GM18909 (cell line): Measurements from ENCODE around the gene IGLON5.
A peak's percentile ranks its signal among the peaks of the same experiment; 100 is the strongest.

Experiments
- ATAC-seq: cut with Tn5 transposase; IDR thresholded peaks from one replicate; pipeline ENCODE4 v1.9.1; 2021; ENCODE audit warnings: mild to moderate bottlenecking; ENCODE audit not compliant: unreplicated experiment, poor library complexity

IGLON5 gene

DNA sequence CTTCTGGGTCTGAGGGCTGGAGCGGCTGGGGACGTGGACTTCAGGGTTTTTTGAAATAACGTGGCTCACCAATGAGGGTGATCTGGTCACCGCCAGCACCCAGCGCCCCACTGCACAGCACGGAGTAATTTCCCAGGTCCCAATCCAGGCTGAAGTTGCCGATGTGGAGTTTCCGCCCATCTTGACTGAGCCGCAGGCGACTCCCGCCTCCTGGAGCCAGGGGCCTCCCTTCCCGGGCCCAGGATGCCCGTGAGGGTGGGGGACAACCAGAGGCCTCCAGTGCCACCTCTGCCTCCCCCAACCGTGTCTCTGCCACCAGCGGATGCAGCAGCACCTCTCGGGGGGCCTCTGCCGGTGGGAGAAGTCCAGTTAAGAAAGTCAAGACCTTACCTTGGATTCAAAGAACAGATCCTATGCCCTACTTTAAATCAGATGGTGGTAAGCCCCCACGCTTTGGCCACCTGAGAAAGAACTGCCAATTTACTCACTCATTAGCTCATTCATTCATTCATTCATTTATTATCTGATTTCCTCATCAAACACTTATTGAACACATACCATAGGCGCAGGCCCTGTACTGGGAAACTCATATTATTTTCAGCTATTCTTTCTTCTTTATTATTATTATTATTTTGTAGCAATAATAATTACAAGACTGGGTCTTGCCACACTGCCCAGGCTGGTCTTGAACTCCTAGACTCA, 26.6 kb downstream of the IGLON5 start:
- ATAC-seq, result no peak

DNA sequence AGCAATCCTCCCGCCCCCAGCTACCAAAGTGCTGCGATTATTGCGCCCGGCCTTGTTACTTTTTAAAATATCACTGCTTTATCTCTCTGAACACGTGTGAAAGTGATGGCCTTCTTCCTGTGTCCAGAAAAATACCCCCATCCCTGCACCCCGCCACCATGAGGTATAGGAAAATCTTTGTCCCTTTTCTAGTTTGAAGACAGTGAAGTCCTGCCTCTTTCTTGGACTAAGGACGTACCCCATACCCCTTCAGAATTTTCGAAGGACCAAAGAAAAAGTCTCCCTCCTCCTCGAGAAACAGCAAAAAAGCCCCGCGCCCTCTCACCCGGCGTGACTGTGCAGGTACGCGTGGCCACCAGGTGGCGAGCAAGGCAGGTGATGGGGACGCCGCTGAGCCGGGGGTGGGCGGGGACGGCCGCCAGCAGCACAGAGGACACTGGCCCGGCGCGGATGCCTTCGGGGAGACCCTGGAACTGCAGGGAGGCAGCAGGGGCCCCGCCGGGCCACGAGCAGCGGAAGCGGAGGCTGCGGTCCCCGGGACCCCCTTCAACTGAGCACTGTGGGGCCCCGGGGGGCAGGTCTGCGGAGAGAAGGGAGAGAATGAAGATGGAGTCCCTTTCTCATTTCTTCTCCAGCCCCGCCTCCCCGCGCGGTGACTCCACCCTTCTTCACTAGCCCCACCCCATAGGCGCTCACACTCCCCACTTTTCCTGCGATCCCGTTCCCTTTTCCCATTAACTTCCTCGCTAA, 27.3 kb downstream of the IGLON5 start:
- peak; percentile 63 for ATAC-seq

DNA sequence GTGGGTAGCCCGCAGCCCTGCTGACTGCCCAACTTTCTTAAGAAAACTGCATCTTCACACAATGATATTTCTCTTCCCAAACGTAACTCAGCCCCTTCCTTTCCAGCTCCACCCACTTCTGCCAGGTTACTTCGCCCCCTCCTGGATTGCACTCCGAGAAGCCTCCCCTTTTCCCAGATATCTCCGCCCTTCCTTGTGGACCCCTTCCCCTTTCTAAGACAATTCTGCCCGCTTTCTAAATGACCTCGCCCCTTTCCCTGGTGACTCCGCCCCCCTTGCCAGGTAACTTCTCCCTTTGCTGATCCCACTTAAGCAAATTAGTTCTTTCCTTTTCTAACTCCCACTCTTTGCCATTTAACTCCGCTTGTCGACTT, 27.9 kb downstream of the IGLON5 start:
- no peak for ATAC-seq

DNA sequence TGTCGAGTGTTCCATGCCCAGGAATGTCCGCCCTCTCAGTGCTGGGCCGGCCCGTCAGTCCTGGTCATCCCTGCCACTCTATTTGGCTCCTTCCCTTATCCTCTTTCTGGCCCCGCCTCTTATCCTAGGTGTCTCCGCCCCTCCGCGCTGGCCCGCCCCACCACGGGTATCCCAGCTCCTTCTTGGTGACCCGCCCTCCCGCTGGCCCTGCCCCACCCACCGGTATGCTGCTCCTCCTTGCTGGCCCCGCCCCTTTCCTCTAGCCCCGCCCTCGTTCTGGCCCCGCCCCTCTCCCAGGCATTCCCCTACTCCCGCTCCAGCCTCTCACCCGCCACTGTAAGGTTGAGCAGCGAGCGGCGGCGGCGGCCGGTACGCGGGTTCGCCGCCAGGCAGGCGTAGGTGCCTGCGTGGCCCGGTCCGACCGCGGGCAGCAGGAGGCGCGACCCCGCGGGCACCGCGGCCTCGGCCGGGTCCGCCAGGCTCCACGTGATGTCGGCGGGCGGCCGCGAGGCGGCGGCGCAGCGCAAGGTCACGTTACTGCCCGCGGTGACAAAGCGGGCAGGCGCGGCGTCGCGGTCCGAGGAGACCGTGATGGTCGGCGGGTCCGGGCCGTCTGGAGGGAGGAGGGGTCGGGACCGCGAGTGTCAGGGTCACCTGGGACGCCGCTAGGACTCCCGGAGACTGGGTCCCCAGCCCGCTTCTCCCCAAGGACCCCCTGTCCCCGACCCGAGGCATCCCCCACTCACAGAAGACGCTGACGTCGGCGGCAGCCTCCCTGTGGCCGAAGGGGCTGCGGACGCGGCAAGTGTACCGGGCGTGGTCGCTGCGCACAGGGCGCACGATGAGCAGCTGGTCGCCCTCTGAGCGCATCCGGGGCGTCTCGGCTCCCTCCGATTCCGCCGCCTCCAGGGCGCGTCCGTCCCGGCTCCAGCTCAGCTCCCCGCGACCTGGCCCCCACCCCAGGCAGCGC, 28.5 kb downstream of the IGLON5 start:
- ATAC-seq, result peak; percentile 46

DNA sequence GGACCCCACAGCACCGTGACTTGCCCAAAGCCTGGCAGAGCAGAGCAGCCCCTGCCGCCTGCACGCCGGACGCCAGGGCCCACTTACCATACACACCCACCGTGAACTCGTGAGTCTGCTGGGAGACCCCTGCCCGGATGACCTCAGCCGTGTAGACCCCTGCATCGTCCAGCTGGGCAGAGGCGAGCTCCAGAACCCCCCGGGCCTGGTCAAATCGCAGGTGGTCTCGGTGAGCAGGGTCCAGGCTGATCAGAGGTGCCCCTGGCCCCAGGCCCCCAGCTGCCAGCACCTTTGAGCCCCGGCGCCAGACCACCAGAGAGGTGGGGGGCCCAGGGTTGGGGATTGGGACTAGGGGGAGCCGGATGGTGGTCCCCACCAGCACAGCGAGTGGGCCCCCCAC, 29.6 kb downstream of the IGLON5 start:
- ATAC-seq, result no peak

DNA sequence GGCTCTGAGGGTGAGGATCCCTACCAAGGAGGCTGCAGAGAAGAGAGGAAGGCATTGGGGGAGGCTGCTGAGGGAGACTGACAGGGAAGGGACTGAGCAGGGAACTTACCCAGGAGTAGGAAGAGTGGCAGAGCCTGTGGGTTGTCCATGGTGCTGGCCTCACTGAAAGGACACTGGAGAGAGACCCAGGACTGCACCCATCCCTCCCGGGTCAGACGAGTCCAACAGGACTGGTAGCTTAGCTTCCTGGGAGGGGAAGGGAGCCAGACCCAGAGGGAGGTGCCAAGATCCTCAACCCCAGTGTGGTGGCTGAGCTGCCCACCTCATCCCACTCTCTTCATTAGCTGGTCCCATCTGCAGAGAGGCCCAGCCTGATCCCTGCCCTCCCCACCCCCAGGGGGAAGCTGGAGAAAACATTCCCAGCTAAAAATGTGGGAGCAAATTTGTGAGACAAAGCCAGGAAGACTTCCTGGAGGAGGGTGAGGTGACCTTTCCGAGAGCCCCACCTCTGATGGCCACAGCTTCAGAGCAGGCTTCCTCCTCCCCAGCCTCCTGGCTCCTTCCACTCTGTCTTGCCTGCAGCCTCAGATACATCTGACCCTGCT, 30.6 kb downstream of the IGLON5 start, which contains the start of gene VSIG10L:
TSS of gene VSIG10L (minus strand) at position 164 of the 605 bp plus-strand sequence. CDS start at position 149, 15 bp downstream.
- no peak for ATAC-seq

DNA sequence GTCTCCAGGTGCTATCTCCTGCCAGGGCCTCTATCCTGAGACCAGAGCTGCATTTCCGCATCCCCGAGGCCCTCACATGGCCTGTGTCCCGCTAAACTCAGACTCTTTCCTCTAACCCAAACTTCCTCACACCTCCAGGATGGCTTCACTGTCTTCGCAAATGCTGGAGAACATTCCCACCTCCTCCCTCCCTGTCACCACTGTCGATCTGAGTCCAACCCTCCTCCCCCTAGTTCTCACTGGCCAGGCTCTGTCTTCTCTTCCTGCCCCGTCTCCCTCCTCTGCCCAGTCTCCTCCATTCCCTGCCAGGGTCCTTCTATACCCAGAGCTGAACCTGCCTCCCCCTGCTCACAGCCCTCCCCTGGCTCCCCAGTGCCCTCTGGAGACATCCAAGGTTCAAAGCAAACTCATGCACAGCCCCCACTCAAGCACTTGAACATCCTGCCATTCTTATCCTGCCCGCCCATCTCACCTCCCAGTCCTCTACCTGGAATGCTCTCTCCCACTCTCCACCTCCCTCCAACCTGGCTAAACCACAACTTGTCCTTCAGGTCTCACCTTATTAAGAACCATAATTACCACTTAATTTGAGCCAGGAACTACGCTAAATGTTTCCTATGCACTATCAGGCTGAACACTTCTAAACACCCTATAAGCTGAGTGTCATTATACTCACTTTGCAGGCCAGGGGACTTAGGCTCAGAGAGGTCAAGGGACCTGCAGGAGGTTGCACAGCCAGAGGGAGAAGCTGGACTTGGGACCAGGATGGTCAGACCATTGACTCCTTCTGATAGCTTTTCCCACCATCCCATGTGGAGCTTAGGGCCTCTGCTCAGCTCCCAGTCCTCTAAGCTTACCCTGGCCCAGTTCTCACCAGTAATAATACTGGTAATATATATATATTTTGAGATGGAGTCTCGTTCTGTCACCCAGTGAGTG, 31.5 kb downstream of the IGLON5 start:
- ATAC-seq, result no peak

DNA sequence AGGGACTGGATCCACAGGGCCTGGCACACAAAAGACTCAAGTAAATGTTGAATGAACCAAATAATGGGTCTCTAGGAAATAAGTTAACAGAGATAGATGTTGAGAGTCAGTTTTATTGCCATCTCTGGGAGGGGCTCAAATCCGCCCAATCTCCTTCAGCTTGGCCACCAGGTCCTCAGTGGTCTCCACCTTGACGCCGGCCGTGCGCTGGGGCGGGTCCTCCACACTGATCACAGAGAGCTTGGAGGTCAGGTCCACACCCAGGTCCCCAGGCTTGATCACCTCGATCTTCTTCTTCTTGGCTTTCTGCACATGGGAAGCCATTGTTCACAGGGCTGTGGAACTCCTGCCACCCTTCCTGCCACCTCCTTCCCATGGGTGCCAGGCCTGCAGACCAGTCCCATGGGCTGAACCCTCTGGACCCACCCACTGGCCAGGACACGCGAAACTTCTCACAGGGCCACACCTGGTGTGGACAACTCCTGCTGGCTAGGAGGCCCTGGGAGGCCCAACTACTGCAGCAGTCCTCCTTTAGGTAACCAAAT, 33.7 kb downstream of the IGLON5 start:
- no peak for ATAC-seq

DNA sequence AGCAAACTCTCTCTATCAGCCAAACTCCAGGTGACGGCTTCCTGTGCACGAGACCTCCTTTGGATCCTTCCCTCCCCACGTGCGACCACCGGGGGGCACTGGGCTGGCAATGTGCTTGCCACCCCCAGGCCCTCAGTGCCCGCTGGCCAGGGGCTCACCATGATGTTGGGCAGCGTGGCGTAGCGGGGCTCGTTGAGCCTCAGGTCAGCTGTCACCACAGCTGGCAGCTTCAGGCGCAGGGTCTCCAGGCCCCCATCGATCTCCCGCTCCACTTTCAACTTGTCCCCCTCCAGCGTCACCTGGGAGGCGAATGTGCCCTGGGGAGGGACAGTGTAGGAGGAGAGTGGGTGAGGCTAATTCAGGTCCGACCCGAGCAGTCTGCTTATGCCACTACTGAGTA, 35.3 kb downstream of the IGLON5 start:
- ATAC-seq, result no peak

DNA sequence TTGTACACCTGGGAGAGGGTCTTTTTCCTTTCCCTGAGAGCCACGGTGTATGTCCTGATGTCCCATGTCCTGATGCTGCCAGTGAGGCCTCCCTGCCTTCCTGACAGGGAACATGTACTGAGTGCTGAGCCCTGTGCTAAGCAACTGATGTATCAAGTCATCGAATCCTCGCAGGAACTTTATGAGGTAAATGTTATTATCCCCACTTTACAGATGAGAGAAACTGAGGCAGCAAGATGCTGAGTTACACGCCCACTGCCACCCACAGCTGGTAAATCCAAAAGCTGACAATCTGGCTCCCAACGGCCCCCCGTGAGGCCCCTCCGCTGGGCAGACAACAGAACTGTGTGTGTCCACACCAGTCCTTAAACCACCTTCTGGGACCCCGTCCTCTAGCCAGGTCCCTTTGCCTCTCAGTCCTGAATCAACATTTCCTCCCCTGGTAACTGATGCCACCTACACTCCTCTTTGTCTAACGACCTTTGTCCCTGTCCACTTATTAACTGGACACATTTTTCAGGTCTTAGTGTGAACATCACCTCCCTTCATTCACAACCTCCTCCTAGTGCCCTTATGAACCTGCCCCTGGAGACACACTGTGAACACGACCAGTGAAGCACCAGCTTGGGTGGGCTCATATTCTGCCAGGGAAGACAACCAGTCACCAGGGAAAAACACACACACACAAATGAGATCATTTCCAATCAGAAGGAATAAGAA, 35.9 kb downstream of the IGLON5 start:
- no peak for ATAC-seq

DNA sequence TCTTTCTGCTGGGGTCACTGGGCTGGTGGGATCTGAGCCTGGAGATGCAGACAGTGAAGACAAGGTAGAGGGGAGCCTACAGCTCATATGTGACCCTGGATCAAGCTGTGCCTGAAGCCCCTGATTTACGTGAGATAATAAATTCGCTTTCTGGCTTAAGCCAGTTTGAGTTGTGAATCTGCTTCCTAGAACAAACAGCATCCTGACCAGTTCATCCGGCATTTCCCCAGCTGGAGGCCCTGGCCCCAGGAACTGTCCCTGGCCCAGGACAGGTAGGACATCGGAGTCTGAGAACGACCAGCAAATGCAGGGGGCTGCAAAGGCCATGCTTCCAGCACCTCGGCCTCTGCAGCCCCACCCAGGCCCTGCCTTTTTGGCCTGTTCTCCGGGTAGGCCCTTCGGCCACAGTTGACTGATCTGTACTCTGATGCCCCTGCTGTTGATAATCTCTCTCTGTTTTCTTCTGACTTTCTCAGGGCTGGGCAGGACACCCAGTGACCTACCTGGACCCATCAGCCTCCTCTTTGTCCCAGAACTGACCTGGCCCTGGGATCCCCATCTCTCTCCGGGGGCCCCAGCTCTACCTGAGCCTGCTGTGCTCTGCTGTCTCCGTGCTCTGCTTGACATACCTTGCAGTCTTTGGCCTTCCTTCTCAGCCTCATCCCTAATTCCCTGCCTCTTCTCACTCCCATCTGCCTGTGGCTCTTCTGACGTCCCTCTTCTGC, 40.0 kb downstream of the IGLON5 start:
- ATAC-seq, result no peak

DNA sequence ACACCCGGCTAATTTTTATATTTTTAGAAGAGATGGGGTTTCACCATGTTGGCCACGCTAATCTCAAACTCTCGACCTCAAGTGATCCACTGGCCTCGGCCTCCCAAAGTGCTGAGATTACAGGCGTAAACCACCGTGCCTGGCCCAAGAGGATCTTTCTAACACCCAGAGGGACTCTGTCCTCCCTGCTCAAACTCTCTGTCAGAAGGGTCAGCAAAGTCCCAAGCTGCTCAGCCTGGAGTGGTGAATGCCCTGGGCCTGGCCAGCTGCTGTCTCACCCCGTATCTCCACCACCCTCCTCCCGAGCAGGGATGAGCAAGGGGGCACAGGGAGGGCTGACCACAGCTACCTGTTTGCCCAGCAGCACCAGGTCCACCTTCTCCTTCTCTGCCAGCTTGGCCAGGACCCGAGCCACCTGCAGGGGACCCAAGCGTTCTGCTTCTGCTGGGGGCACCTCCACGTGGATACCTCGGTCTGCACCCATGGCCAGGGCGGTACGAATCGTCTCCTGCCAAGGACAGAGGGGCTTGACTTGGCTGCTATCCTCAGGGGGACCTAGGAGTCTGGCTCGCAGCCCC, 41.4 kb downstream of the IGLON5 start:
- ATAC-seq, result no peak

DNA sequence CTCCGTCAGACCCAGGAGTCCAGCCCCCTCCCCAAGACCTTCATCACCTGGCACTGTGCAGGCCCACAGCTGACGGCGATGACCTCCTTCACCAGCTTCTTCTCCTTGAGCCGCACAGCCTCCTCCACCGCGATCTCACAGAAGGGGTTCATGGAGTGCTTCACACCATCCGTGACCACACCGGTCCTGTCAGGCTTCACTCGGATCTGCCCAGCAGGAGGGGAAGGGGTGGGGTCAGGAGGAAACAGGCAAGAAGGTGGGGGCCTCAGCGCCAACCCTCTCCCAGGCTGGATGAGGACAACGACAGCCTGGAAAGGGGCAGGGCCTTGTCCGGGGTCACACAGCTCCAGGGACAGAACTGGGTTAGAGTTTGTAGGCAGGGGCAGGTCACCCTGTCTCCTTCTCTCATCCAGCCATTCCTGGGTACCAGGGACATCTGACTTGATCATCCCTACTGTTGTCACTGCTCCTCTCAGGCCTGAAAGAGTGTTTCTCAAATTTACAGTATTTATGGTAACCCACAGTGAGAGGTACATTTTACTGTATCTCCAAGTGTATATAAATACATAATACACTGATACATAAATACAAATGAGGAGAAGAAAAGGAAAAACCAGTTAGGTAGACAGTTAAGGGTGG, 42.8 kb downstream of the IGLON5 start:
- no peak for ATAC-seq

DNA sequence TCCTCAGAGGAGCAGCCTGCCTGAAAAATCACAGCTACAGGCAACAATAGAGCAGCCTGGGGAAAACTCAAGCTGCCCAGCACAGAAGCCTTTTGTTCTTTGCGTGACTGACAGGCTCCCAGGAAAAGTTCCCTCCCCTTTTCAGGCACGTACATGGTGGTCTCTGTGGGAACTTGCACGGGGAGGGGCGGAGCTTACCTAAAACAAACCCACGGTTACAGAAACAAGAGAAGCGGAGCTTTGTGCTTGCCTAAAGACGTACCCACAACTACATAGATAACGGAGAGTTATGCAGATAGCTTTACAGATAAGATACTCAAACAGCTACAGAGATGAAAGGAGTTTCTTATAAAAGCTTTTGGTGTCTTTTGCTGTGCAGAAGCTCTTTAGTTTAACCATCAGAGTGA, 43.3 kb downstream of the IGLON5 start:
- ATAC-seq, result no peak

DNA sequence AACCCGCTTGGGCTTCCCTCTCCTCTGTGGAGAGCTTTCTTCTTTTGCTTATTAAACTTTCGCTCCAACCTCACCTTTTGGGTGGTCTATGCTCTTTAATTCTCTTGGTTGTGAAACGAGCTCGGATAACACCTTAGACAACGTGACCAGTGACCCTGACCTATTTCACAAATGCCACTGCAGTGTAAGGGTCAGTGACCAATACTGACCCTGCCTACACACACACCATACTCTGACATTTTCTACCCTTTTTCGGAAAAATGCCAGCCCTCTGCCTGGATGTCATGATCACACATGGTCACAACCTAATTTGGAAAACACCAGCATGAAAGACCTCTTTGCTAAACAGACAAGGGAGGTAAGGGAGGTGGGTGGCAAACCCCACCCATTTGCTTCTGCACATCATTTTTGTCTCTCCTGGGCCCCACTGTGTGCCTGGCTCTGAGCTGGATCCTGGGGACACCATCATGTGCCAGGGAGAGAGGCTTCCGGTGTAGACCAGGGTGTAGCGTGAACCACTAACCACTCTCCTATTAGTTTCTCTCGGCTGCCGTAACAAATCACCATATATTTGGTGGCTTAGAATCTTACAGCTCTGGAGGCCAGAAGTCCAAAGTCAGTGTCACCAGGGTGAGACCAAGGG, 44.8 kb downstream of the IGLON5 start:
- ATAC-seq, result no peak

DNA sequence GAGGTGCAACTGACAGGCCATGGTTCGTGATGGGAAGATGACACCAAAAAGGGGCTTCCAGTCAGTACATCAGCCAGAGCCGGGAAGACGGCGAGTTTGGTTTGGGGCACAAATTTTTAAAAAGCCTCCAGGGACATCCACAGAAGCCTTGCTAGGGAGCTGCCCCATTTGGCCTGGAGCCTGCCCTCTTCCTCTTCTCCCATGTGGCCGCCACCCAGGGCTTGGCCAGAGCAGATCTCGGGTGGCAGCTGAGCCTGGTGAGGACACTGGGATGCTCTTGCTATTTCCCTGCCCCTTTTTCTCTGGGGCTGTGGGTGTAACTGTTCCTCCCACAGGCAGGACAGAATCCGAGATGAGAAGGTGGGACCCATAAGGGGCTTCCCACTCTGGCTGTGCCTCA, 46.5 kb downstream of the IGLON5 start:
- no peak for ATAC-seq
